Right lobe of liver (tissue), 4 donors: ENCODE results near the gene SYDE1.

Experiments used
- CTCF ChIP-seq, 4 donors: fragments of 200-600 bp in 3 of 4; fragments of 450-650 bp in 1 of 4; IDR thresholded peaks; one replicate each; pipeline versions ENCODE4 v1.5.1 to v1.8.0; 2016 to 2022; ENCODE audit warnings: antibody characterized with exemption in 4 of 4, mild to moderate bottlenecking in 2 of 4
- POLR2A ChIP-seq: fragments of 450-650 bp; IDR thresholded peaks from one replicate; pipeline ENCODE4 v1.6.1; 2017; ENCODE audit warnings: antibody characterized with exemption, mild to moderate bottlenecking
- donor health status: DM: no; HTN: no; CAD: no.
- donor health status: DM: no; HTN: no; CAD: no.
- donor health status: DM: no; HTN: yes; CAD: no.

- no peak for TF ChIP-seq CTCF (IDR thresholded peaks at IDR 0.05)
- TF ChIP-seq POLR2A = no peak
These were observed 35.1 kb downstream of the SYDE1 start for GRCh38 chr19:15142313-15142712.
